Activated naive CD8-positive, alpha-beta T cell treated with anti-CD3 and anti-CD28 coated beads, Interleukin-2, amount 50 U/mL, for 16 hours (primary cell): ENCODE data around the gene GPR35.
A peak's percentile ranks its signal among the peaks of the same experiment; 100 is the strongest.

Experiments
- DNase-seq: peaks from one replicate; pipeline ENCODE4 v3.0.0-alpha.2; 2020; ENCODE audit warnings: low read depth, low spot score

Gene GPR35

DNA sequence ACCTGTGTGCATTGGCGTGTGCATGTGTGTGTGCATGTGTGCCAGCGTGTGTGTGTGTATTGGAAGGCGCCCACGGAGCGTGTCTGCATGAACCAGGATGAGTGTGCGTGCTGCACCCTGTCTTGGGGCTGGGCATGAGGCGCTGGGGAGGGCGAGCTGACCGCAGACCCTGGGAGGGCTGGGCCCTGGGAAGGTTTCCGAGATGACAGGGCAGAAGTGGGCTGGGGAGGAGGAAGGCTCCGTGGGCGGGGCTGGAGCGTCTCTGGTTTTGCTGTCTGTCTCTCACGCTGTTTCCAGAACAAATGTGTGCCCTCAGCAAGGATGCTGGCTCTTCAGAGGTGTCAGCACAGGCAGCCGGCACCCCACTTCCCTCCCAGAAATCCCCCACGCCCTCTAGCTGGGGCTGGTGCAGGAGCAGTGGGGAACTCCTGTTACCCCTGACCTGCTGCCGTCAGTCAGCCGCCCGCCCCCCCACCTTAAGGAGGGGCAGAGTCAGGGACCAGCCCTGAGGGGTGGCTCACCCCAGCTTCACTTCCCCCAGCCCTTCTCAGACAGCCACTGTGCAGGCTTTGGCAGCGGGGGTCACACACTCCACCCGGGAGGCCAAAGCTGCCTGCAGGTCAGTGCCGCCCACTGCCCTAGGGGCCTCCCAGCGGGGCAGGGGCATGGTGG, at the start of gene GPR35:
TSS of gene GPR35 (plus strand) at position 531 of the 672 bp plus-strand sequence. CDS start 4,473 bp downstream, outside the sequence.
- DNase-seq, result no peak

DNA sequence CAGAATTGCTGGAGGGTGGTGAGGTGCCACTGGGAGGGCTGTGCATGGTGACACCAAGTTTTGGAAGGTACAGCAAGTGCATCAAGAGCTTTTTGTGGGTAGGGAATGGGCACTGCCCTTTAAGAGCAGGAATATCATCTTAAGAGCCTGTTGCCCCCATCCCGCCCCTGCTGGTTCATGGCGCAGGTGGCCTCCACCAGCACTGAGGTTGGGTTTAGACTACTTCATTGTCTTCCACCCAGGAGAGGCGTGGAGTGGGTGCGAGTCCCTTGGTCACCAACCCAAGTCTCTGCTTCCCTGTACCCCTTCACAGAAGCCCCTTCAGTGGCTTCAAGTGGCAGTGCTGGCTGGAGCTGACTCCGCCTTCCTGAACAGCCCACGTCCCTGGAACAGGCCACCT, 49.2 kb upstream of the GPR35 start:
- DNase-seq, result no peak

GRCh38 chr2:240576436-240577205, 48.7 kb upstream of the GPR35 start:
- no peak for DNase-seq

GRCh38 chr2:240577281-240578109, 47.8 kb upstream of the GPR35 start:
- DNase-seq, result no peak

DNA sequence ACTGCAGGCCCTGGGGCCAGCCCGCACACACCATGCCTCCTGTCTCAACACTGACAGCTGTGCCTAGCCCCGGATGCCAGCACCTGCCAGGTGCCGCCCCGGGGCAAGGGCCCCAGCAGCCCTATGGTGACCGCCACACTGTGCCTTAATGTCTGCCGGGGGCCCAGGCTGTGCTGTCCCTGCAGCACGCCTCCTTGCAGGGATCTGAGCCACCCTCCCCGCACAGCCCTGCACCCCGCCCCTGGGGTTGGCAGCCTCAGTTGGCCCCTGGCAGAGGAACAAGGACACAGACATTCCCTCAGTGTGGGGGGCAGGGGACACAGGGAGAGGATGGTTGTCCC, 47.2 kb upstream of the GPR35 start:
- no peak for DNase-seq

GRCh38 chr2:240578488-240578887, 46.8 kb upstream of the GPR35 start:
- DNase-seq, result no peak

DNA sequence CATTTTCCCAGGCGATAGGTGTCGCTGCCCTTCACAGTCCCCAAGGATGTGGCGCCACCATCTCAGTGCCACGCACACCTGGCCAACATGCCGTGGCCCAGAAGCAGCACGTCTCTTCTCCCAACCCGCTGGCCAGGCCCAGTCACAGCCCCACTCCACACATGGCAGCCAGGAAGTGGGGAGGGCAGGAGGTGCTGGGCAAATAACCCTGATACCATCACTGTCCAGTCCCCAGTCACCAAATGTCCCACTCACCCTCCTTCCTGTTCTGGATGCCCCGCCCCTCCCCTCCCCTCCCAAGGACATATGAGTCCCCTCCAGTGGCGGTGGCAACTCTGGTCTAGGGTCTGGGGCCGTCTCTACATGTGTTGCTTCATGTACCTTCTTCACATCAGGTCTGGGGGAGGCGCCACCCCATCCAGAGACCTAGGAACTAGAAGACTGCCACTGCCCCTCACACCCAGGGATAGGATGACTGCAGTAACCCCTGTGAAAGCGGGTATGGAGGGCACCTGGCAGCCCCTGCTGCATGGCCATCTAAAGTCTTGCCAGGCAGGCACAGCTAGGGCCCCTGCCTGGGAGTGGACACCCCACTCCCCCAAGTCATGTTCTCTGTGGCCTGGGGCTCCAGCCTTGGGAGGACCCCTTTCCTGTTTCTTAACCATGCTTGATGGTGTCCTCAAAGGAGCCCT, 46.1 kb upstream of the GPR35 start:
- DNase-seq, result no peak

DNA sequence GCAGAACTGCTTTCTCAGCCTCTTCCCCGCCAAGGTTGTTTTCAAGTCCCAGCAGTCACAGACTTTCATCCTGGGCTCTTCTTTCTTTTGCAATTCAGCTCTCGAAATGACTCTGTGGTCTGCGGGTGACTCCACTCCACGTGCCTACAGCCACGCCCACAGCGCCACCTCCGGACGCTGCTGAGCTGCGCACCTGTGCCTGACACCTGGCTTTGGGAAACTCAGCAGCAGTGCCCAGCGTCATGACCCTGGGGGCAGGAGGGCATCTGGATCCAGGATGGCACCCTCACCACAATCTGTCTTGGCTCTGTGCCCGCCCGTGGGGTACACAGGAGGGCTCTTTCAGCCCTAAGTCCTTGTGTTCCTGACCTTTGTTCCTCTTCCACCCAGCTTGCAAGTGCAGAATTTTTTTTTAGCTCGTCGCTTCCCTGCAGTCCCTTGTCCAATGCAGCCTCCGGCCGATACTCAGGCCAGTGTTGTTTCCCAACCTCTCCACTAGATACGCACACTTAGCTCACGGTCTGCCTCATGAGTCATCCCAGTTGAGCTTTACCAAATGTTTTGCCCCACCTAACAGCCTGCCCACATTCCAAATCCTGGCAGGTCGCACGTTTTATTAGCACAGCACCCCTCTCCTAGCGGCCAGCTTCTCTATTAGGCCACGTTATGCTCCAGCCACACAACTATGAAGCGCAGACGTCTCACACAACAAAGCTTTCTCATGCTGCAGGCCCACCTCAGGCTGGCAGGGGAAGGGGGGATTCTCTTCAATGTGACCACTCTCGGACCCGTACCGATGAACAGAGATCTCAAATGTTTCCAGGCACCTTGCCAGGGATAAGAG, 45.3 kb upstream of the GPR35 start:
- DNase-seq, result peak; percentile 21

GRCh38 chr2:240581811-240582210, 43.5 kb upstream of the GPR35 start:
- no peak for DNase-seq

GRCh38 chr2:240582781-240583180, 42.5 kb upstream of the GPR35 start:
- no peak for DNase-seq

- no peak for DNase-seq
Measured at GRCh38 chr2:240583774-240584173, 41.5 kb upstream of the GPR35 start.

- DNase-seq, result no peak
Measured at GRCh38 chr2:240584486-240585031, 40.7 kb upstream of the GPR35 start.

DNA sequence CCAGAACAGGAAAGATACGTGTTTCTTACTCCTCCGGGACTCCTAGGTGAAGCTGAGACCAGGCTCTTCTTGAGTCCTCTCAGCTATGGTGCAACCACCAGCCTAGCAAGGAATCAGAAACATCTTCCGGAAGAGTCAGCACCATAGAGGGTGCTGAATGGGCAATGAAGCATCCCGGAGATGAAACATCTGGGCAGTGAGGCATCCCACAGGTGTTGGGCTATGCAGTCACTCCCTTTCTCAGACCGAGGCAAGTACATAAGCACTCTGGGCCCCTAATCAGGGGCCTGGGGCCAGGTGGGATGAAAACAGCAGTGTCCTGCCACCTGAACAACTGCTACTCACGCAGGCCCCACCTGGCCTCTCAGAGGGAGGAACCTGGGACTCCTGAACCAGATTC, 40.2 kb upstream of the GPR35 start:
- DNase-seq, result no peak

- DNase-seq, result no peak
Measured at GRCh38 chr2:240585681-240586197, 39.5 kb upstream of the GPR35 start.

DNA sequence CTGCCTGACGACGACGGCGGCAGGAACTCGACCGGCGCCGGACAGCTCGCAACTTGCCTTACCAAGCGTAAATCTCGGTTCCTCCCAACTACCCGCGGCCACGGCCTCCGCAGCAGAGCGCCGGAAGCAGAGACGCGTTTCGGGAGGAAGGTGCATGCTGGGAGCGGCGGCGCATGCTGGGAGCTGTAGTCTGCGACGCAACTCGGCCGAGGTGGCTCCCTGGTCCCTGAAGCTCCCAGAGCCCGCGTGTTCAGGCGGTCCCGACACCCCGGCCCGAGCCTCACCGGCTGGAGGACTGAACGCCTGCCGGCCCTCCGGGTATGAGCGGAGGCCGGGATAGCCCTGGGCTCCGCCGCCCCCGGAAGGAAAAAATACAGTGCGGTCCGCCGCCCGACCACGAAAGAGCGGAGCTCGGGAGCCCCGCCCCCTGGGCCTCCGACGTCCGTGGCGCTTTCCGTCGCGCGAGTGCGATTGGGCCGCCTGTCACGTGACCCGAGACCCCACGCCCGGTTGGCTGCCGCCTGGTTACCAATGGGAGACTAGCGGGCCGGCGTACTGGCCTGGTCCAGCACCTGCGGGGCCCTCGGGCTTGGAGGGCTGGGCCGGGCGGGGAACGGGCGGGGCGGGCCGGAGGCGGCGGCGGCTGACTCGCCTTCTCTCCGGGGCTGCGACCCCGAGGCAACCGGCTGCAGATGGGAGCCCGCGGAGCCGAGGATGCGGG, 38.9 kb upstream of the GPR35 start, which contains the start of gene CAPN10:
TSS of gene CAPN10 (plus strand) at position 537 of the 721 bp plus-strand sequence. CDS start at position 715, 178 bp downstream.
- peak; percentile 90 for DNase-seq

DNA sequence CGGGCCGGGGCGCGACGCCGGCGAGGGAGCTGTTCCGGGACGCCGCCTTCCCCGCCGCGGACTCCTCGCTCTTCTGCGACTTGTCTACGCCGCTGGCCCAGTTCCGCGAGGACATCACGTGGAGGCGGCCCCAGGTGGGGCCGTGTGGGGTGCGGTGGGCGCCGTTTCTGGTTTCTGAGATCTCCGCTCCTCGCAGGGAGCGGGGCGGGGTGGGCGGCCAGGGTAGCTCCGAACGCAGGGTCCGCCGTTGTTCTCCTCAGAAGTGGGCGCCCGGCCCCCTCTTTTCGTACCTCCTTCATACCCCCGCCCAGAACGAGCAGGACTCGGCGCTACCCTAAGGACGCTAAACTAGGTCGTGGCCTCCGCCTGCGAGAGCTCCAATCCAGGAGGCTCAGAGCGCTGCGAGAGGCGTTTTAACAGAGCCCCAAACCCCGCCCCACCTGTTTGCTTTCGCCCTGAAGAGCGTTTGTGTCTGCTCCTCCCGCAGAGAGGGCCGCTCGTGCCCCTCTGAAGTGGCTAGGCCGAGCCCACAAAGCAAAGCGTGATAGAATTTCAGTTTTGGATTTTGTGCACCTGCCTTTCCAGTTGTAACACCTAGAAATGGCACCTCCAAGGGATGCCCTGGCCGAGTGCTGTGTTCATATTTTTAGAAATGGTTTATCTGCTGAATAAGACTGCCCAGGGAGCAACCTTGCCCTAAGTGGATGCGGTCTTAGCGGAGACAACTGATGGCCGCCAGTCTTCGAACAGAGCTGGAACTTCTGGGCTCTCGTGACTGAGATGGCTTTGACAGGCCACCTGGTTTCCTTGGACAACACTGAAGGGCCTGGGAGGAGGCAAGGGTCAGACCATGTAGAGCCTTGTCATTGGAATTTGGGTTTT, 38.1 kb upstream of the GPR35 start:
- DNase-seq, result peak; percentile 34

DNA sequence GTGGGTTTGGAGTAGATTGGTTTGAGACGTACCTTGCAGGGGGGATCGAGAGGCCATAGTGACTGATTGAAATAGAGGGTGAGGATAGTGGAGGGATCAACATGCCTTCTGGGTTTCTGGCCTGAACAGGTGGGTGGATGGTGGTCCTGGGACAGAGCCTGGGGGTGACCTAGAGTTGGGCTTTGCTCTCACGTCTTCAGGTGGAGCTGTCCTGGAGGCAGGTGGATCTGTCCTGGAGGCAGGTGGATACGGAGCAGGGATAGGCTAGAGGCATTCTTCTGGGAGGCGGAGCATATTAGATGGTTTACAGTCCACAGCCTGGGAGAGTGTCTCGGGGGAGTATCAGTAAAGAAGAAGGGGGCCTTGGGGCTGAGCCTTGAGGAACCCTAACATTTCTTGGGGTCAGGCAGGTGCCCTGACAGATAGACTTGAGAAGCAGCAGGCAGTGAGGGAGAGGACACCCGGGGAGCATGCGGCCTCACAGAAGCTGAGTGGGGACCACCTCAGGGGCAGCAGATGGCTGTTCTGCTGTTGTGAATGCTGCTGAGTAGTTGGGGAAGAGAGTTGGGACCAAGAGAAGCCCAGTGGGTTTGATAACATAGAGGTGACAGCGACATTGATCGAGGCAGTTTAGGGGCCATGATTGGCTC, 37.1 kb upstream of the GPR35 start:
- DNase-seq, result no peak

DNA sequence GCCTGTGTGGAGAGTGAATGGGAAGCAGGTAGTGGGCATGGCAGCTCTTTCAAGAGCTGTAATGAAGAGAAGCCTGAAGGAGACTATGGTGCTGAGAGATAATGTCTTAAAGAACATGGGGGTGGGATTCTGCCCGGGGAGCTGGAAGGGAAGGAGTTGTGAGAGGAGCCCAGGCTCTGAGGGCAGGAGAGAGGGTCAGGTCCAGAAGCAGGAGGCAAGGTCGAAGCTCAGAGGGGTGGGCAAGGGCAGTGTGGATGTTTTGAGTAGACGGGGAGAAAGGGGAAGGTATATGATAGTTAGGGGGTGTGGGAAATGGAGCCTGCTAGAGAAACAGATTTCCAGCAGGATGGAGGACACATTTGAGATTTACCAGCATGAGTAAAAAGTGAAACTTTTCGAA, 36.6 kb upstream of the GPR35 start:
- DNase-seq, result no peak
